ENCODE measurements around the gene KLF15.

GRCh38 chr3:126321490-126321889 is 35.7 kb downstream of the KLF15 start:
- TF ChIP-seq POLR2A (IDR thresholded peaks at IDR 0.05; ENCODE audit: low read depth, low read length) (no peak), TAF1 (IDR thresholded peaks at IDR 0.05; ENCODE audit: low read depth, low read length) (no peak), POLR2AphosphoS5 (IDR thresholded peaks at IDR 0.05; ENCODE audit: low read depth, low read length) (no peak), SPI1 (IDR thresholded peaks at IDR 0.05; ENCODE audit: low read depth, low read length) (no peak)
